ENCODE measurements around the gene TTL.

GRCh38 chr2:112486895-112487294 is 4.9 kb downstream of the TTL start:
- TF ChIP-seq CTCF (IDR thresholded peaks at IDR 0.05), result no peak
- TF ChIP-seq POLR2A (IDR thresholded peaks at IDR 0.05), result no peak

Measured in esophagus squamous epithelium (tissue), 4 donors.